Vagina (tissue), 2 donors: ENCODE results near the gene CCDC167. TPM values are rescaled to one million over a fixed set of nuclear protein-coding genes. Genes with fewer than 3 reads are reported as not detected.

ENCODE experiments used
- DNase-seq, 2 donors: peaks; one replicate each; pipeline ENCODE4 v3.0.0-alpha.2; 2017; ENCODE audit errors: extremely low spot score in 2 of 2
- H3K27ac ChIP-seq: fragments of 200-600 bp; sonication (generic); one replicate; pipeline ENCODE4 v1.5.1; 2019
- H3K27me3 ChIP-seq: fragments of 200-600 bp; sonication (generic); one replicate; pipeline ENCODE4 v1.5.1; 2019
- H3K36me3 ChIP-seq, 2 donors: fragments of 200-600 bp; sonication (generic); one replicate each; pipeline ENCODE4 v1.5.1; 2017 to 2019
- H3K4me1 ChIP-seq: fragments of 200-600 bp; sonication (generic); one replicate; pipeline ENCODE4 v1.5.1; 2019
- H3K4me3 ChIP-seq, 2 donors: fragments of 200-600 bp; sonication (generic); 1 replicate in 1 of 2; 2 replicates in 1 of 2; pipeline ENCODE4 v1.5.1; 2016 to 2019
- H3K9me3 ChIP-seq: fragments of 200-600 bp; sonication (generic); one replicate; pipeline ENCODE4 v1.5.1; 2019
- POLR2A ChIP-seq, 2 donors: fragments of 450-650 bp; IDR thresholded peaks; one replicate each; pipeline ENCODE4 v1.6.1; 2017; ENCODE audit warnings: antibody characterized with exemption in 2 of 2, mild to moderate bottlenecking in 2 of 2, moderate library complexity in 2 of 2
- POLR2AphosphoS5 ChIP-seq, 2 donors: sonication (generic); formaldehyde crosslinking; IDR thresholded peaks; one replicate each; pipeline ENCODE4 v1.9.0; 2017; ENCODE audit warnings: antibody characterized with exemption in 2 of 2, mild to moderate bottlenecking in 2 of 2, low read depth in 1 of 2; ENCODE audit not compliant: insufficient read depth in 1 of 2
- intact Hi-C: fragments of 100-400 bp; cut with DNase I; formaldehyde crosslinking; loops from one replicate; pipeline ENCODE4 v1.15.1; 2023
- total RNA-seq: library from RNA; depleted of rRNA; stranded (reverse); fragments of >200 nt; gene quantifications from one replicate; pipeline ENCODE4 v1.2.3, GENCODE V29; 2016
- TF ChIP-seq, protein P1 (sequence below), 3 experiments: fragments of 450-650 bp in 2 of 3; fragments of 200-600 bp in 1 of 3; sonication (generic) in 1 of 3; IDR thresholded peaks; one replicate each; pipeline ENCODE4 v1.5.1; 2017 to 2019; ENCODE audit warnings: antibody characterized with exemption in 3 of 3, mild to moderate bottlenecking in 2 of 3, moderate library complexity in 2 of 3

Gene CCDC167
- total RNA-seq, 1 donor from 2014 or later, result 34.6 TPM

DNA sequence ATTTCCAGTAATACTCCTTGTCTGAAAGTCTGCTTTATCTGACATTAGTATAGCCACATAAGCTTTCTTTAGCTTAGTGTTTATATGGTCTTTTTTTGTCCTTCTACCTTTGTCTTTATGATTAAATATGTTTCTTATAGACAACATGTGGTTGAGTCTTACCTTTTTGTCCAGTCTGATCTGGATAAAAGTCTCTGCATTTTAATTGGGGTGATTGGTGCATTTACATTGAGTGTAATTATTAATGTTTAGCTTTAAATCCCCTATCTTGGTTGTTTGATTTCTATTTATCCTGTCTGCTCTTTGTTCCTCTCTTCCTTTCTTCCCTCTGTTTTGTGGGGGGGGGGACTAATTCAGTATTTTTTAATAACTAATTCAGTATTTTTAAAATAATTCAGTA lies 32.0 kb downstream of the CCDC167 start:
- Histone ChIP-seq H3K36me3 (peaks cover 0 to 36% of the 10 kb centered on the region in 2 donors), H3K4me1 (peaks cover 4% of the 10 kb centered on the region), H3K27me3 (no peaks in the 10 kb centered on the region), H3K4me3 (no peak overlapping the region), H3K27ac (no peak overlapping the region), H3K9me3 (peaks cover 6% of the 10 kb centered on the region)
- intact Hi-C loops, result no loop called here
- TF ChIP-seq POLR2A (IDR thresholded peaks at IDR 0.05) (no peak), POLR2AphosphoS5 (IDR thresholded peaks at IDR 0.05; ENCODE audit: insufficient read depth in 1 of 2, low read depth in 1 of 2) (no peak)
- TF ChIP-seq, protein P1, sequence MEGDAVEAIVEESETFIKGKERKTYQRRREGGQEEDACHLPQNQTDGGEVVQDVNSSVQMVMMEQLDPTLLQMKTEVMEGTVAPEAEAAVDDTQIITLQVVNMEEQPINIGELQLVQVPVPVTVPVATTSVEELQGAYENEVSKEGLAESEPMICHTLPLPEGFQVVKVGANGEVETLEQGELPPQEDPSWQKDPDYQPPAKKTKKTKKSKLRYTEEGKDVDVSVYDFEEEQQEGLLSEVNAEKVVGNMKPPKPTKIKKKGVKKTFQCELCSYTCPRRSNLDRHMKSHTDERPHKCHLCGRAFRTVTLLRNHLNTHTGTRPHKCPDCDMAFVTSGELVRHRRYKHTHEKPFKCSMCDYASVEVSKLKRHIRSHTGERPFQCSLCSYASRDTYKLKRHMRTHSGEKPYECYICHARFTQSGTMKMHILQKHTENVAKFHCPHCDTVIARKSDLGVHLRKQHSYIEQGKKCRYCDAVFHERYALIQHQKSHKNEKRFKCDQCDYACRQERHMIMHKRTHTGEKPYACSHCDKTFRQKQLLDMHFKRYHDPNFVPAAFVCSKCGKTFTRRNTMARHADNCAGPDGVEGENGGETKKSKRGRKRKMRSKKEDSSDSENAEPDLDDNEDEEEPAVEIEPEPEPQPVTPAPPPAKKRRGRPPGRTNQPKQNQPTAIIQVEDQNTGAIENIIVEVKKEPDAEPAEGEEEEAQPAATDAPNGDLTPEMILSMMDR (IDR thresholded peaks at IDR 0.05), result no peak
- no peak for DNase-seq

DNA sequence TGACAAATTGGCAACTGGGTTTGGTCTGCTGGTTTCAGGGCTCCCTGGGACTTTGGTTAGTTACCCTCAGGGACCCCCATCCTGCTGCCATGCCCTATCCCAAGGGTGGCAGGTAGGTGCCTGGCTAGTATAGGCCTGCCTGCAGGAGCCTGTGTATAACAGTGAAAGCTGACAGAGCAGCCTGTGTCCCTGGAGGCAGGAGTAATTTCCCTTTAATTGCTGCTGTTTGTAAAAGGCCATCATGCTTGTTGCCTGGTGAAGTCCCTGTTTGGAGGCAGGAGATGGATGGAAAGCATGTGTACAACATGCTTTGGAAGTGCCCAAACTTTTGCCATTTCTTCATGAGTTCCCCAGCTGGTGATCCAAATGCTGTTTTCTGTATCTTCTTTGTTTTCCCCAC lies 36.6 kb downstream of the CCDC167 start:
- intact Hi-C loops, result no loop called here
- TF ChIP-seq POLR2A (IDR thresholded peaks at IDR 0.05), result no peak
- no peak for TF ChIP-seq POLR2AphosphoS5 (IDR thresholded peaks at IDR 0.05; ENCODE audit: insufficient read depth in 1 of 2, low read depth in 1 of 2)
- TF ChIP-seq, protein P1 (IDR thresholded peaks at IDR 0.05), result no peak
- Histone ChIP-seq H3K9me3 (peaks cover 6% of the 10 kb centered on the region), H3K4me3 (no peak overlapping the region), H3K27ac (no peak overlapping the region), H3K27me3 (no peaks in the 10 kb centered on the region), H3K4me1 (no peaks in the 10 kb centered on the region), H3K36me3 (peaks cover 0 to 62% of the 10 kb centered on the region in 2 donors)
- DNase-seq, result no peak

DNA sequence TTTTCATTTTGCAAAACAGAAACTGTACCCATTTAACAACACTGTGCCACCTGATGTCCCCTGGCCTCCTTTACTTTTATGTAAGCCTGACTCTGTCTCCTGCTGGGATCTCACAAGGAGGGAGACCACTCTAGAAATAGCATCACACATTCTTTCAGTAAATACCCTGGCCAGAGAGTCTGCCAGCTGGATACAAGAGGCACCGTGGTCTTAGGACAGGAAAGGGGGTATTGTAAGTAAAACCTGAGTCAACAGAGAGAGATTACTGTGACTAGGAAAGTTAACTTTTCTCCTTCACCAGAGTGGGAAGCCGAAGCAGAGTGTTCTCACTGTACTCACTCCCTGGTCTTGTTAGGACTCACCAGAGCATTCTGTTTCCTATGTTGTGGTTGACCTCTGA lies 38.9 kb downstream of the CCDC167 start:
- Histone ChIP-seq H3K4me1 (no peaks in the 10 kb centered on the region), H3K36me3 (peaks cover 0 to 66% of the 10 kb centered on the region in 2 donors), H3K27ac (no peak overlapping the region), H3K4me3 (no peak overlapping the region), H3K27me3 (no peaks in the 10 kb centered on the region), H3K9me3 (no peaks in the 10 kb centered on the region)
- TF ChIP-seq POLR2A (IDR thresholded peaks at IDR 0.05) (no peak), POLR2AphosphoS5 (IDR thresholded peaks at IDR 0.05; ENCODE audit: insufficient read depth in 1 of 2, low read depth in 1 of 2) (no peak)
- TF ChIP-seq, protein P1 (IDR thresholded peaks at IDR 0.05), result no peak
- DNase-seq, result no peak
- intact Hi-C loops, result no loop called here

- H3K27ac ChIP-seq, result no peak overlapping the region
- DNase-seq, result no peak
- H3K36me3 ChIP-seq, result peaks cover 0 to 72% of the 10 kb centered on the region in 2 donors
- no peaks in the 10 kb centered on the region for H3K27me3 ChIP-seq
- H3K4me3 ChIP-seq, result no peak overlapping the region
- no peaks in the 10 kb centered on the region for H3K4me1 ChIP-seq
- TF ChIP-seq POLR2A (IDR thresholded peaks at IDR 0.05), result no peak
- no peak for TF ChIP-seq POLR2AphosphoS5 (IDR thresholded peaks at IDR 0.05; ENCODE audit: insufficient read depth in 1 of 2, low read depth in 1 of 2)
- TF ChIP-seq, protein P1 (IDR thresholded peaks at IDR 0.05), result no peak
- intact Hi-C loops, result no loop called here
- no peaks in the 10 kb centered on the region for H3K9me3 ChIP-seq
Measured at GRCh38 chr6:37459981-37460800, 39.5 kb downstream of the CCDC167 start.
